ENCODE results near the gene NAV3.

NAV3 gene

DNA sequence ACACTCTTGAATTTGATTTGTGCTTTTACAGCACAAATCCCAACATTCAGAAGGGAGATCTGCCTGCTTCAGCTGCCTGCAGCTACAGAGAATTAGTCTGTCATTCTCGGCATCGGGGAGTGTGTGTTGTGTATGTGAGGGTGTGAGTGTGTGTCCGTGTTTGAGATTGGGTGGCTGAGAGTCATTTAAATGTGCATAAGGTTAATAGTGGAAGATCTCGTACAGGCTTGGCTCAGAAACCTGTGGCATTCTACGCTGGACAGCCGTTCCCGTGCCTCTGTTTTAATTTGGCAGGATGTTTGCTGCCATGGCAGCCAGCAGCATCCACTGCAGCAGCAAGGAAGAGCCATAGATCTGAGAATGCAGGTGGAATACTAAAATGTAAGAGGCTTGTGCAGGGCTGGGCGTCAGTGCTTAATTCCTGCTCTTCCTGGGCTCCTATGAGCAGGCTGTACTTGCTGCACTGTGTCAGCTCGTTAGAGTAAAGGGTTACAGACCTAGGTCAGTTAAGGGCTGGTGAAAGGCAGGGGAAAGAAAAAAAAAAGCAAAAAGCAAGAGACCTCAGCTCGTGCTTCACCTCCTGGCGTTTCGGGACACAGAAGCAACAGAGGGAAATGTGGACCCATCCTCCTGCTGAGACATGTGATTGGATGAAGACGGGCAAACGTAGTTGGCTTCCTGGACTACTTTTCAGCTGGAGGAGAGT lies 205.4 kb downstream of the NAV3 start:
- no peak for DNase-seq
- no peaks in the 10 kb centered on the region for H3K9me3 ChIP-seq (ENCODE audit: control extremely low read depth in 1 of 5, control insufficient read depth in 4 of 5, insufficient read depth in 2 of 5, low read depth in 1 of 5, low read length in 4 of 5)
- ChIA-PET CTCF (no interaction called here), POLR2A (no interaction called here)
- WGBS (ENCODE audit: insufficient coverage): 80% methylated on average over 14 of the region's 14 CpGs
- H3K27ac ChIP-seq (ENCODE audit: insufficient read depth in 1 of 2, low read depth in 1 of 2, low read length in 2 of 2, poor library complexity in 1 of 2, severe bottlenecking in 2 of 2): no peak overlapping the region
- H3K4me1 ChIP-seq (ENCODE audit: control extremely low read depth in 1 of 4, control insufficient read depth in 4 of 4, insufficient read depth in 4 of 4, low read length in 3 of 4): no peaks in the 10 kb centered on the region
- H3K27me3 ChIP-seq (replicated peaks in 2 of 5; ENCODE audit: control insufficient read depth in 4 of 5, insufficient read depth in 5 of 5, low read length in 4 of 5): peaks cover 0 to 4% (median 0%) of the 10 kb centered on the region in 5 experiments
- no peak overlapping the region for H3K4me3 ChIP-seq (ENCODE audit: control insufficient read depth in 1 of 7, extremely low read depth in 1 of 7, insufficient read depth in 4 of 7, low read depth in 2 of 7, low read length in 6 of 7)
- H3K36me3 ChIP-seq (ENCODE audit: control insufficient read depth in 4 of 4, insufficient read depth in 4 of 4, low read length in 3 of 4): no peaks in the 10 kb centered on the region

DNA sequence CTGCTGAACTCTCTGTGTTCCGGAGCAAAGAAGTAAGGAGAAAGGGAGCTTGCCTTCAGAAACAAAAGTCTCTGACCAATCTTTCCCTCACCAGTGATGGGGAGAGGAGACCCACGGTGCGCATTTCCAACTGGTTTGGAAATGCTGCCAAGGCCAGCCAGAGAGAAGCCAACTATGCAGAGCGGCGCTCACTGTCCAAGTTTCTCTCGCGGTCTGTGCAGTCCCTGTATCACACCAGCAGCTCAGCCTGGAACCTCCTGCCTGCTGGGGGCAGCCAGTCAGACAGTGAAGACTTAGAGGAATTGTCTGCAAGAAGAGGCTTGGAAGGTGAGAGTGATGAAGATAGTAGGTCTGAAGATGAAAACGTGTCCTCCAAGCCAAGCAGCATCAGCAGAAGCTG lies 206.2 kb downstream of the NAV3 start:
- Histone ChIP-seq H3K4me3 (ENCODE audit: control insufficient read depth in 1 of 7, extremely low read depth in 1 of 7, insufficient read depth in 4 of 7, low read depth in 2 of 7, low read length in 6 of 7) (no peak overlapping the region), H3K4me1 (ENCODE audit: control extremely low read depth in 1 of 4, control insufficient read depth in 4 of 4, insufficient read depth in 4 of 4, low read length in 3 of 4) (no peaks in the 10 kb centered on the region), H3K9me3 (ENCODE audit: control extremely low read depth in 1 of 5, control insufficient read depth in 4 of 5, insufficient read depth in 2 of 5, low read depth in 1 of 5, low read length in 4 of 5) (no peaks in the 10 kb centered on the region), H3K27ac (ENCODE audit: insufficient read depth in 1 of 2, low read depth in 1 of 2, low read length in 2 of 2, poor library complexity in 1 of 2, severe bottlenecking in 2 of 2) (no peak overlapping the region), H3K36me3 (ENCODE audit: control insufficient read depth in 4 of 4, insufficient read depth in 4 of 4, low read length in 3 of 4) (no peaks in the 10 kb centered on the region), H3K27me3 (replicated peaks in 2 of 5; ENCODE audit: control insufficient read depth in 4 of 5, insufficient read depth in 5 of 5, low read length in 4 of 5) (peaks cover 0 to 4% (median 0%) of the 10 kb centered on the region in 5 experiments)
- WGBS (ENCODE audit: insufficient coverage): 96% methylated on average over 8 of the region's 8 CpGs
- ChIA-PET CTCF (no interaction called here), POLR2A (no interaction called here)
- DNase-seq: no peak

GRCh38 chr12:78037707-78038106 lies 207.0 kb downstream of the NAV3 start:
- Histone ChIP-seq H3K9me3 (ENCODE audit: control extremely low read depth in 1 of 5, control insufficient read depth in 4 of 5, insufficient read depth in 2 of 5, low read depth in 1 of 5, low read length in 4 of 5) (no peaks in the 10 kb centered on the region), H3K27me3 (replicated peaks in 2 of 5; ENCODE audit: control insufficient read depth in 4 of 5, insufficient read depth in 5 of 5, low read length in 4 of 5) (peaks cover 0 to 4% (median 0%) of the 10 kb centered on the region in 5 experiments), H3K27ac (ENCODE audit: insufficient read depth in 1 of 2, low read depth in 1 of 2, low read length in 2 of 2, poor library complexity in 1 of 2, severe bottlenecking in 2 of 2) (no peak overlapping the region), H3K4me3 (ENCODE audit: control insufficient read depth in 1 of 7, extremely low read depth in 1 of 7, insufficient read depth in 4 of 7, low read depth in 2 of 7, low read length in 6 of 7) (no peak overlapping the region), H3K36me3 (ENCODE audit: control insufficient read depth in 4 of 4, insufficient read depth in 4 of 4, low read length in 3 of 4) (no peaks in the 10 kb centered on the region), H3K4me1 (ENCODE audit: control extremely low read depth in 1 of 4, control insufficient read depth in 4 of 4, insufficient read depth in 4 of 4, low read length in 3 of 4) (no peaks in the 10 kb centered on the region)
- ChIA-PET CTCF (no interaction called here), POLR2A (no interaction called here)
- 100% methylated on average over 1 of the region's 2 CpGs for WGBS (ENCODE audit: insufficient coverage)
- no peak for DNase-seq

- DNase-seq: no peak
- no peaks in the 10 kb centered on the region for H3K4me1 ChIP-seq (ENCODE audit: control extremely low read depth in 1 of 4, control insufficient read depth in 4 of 4, insufficient read depth in 4 of 4, low read length in 3 of 4)
- no peak overlapping the region for H3K4me3 ChIP-seq (ENCODE audit: control insufficient read depth in 1 of 7, extremely low read depth in 1 of 7, insufficient read depth in 4 of 7, low read depth in 2 of 7, low read length in 6 of 7)
- no peak overlapping the region for H3K27ac ChIP-seq (ENCODE audit: insufficient read depth in 1 of 2, low read depth in 1 of 2, low read length in 2 of 2, poor library complexity in 1 of 2, severe bottlenecking in 2 of 2)
- ChIA-PET CTCF (no interaction called here), POLR2A (no interaction called here)
- no CpG with 5 or more reads among the region's 1 CpG for WGBS (ENCODE audit: insufficient coverage)
- H3K27me3 ChIP-seq (replicated peaks in 2 of 5; ENCODE audit: control insufficient read depth in 4 of 5, insufficient read depth in 5 of 5, low read length in 4 of 5): peaks cover 0 to 4% (median 0%) of the 10 kb centered on the region in 5 experiments
- H3K9me3 ChIP-seq (ENCODE audit: control extremely low read depth in 1 of 5, control insufficient read depth in 4 of 5, insufficient read depth in 2 of 5, low read depth in 1 of 5, low read length in 4 of 5): no peaks in the 10 kb centered on the region
- H3K36me3 ChIP-seq (ENCODE audit: control insufficient read depth in 4 of 4, insufficient read depth in 4 of 4, low read length in 3 of 4): no peaks in the 10 kb centered on the region
Measured at GRCh38 chr12:78038541-78038940, 207.8 kb downstream of the NAV3 start.

DNA sequence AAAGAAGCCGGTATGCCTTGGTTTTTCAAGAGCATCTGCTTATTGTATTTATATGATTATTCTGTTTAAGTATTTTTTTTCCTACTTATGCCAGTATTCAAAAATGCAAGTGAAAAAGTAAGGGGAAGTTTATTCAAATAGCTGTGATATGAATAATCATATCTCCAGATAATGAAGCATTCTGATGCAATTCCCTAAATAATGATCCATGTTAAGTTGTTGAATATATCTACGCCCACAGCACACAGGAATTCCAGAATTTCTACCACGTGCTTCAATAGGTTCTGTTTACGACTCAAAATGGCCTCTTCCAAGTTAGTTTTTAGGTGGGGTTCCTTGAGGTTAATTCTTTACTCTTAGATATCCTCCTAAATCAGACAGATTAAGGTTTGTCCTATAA lies 208.3 kb downstream of the NAV3 start:
- CTCF ChIA-PET: no interaction called here

GRCh38 chr12:78040111-78040510 lies 209.4 kb downstream of the NAV3 start:
- ChIA-PET POLR2A (no interaction called here), CTCF (no interaction called here)
- no peaks in the 10 kb centered on the region for H3K36me3 ChIP-seq (ENCODE audit: control insufficient read depth in 4 of 4, insufficient read depth in 4 of 4, low read length in 3 of 4)

More for the DNA sequence above, 208.3 kb downstream of the NAV3 start:
- H3K4me1 ChIP-seq (ENCODE audit: control extremely low read depth in 1 of 4, control insufficient read depth in 4 of 4, insufficient read depth in 4 of 4, low read length in 3 of 4): no peaks in the 10 kb centered on the region
- WGBS (ENCODE audit: insufficient coverage): no CpG with 5 or more reads among the region's 4 CpGs
- H3K36me3 ChIP-seq (ENCODE audit: control insufficient read depth in 4 of 4, insufficient read depth in 4 of 4, low read length in 3 of 4): no peaks in the 10 kb centered on the region
- DNase-seq: no peak
- POLR2A ChIA-PET: no interaction called here
- H3K9me3 ChIP-seq (ENCODE audit: control extremely low read depth in 1 of 5, control insufficient read depth in 4 of 5, insufficient read depth in 2 of 5, low read depth in 1 of 5, low read length in 4 of 5): no peaks in the 10 kb centered on the region
- no peak overlapping the region for H3K27ac ChIP-seq (ENCODE audit: insufficient read depth in 1 of 2, low read depth in 1 of 2, low read length in 2 of 2, poor library complexity in 1 of 2, severe bottlenecking in 2 of 2)
- no peak overlapping the region for H3K4me3 ChIP-seq (ENCODE audit: control insufficient read depth in 1 of 7, extremely low read depth in 1 of 7, insufficient read depth in 4 of 7, low read depth in 2 of 7, low read length in 6 of 7)
- peaks cover 0 to 4% (median 0%) of the 10 kb centered on the region in 5 experiments for H3K27me3 ChIP-seq (replicated peaks in 2 of 5; ENCODE audit: control insufficient read depth in 4 of 5, insufficient read depth in 5 of 5, low read length in 4 of 5)

DNA sequence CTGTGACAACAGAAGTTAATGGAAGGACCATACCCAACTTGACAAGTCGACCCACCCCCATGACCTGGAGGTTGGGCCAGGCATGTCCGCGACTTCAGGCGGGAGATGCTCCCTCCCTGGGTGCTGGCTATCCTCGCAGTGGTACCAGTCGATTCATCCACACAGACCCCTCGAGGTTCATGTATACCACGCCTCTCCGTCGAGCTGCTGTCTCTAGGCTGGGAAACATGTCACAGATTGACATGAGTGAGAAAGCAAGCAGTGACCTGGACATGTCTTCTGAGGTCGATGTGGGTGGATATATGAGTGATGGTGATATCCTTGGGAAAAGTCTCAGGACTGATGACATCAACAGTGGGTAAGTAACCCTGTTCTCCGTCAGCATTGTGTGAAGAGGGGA lies 220.1 kb downstream of the NAV3 start:
- ChIA-PET POLR2A (no interaction called here), CTCF (no interaction called here)
- Histone ChIP-seq H3K4me1 (ENCODE audit: control extremely low read depth in 1 of 4, control insufficient read depth in 4 of 4, insufficient read depth in 4 of 4, low read length in 3 of 4) (no peaks in the 10 kb centered on the region), H3K4me3 (ENCODE audit: control insufficient read depth in 1 of 7, extremely low read depth in 1 of 7, insufficient read depth in 4 of 7, low read depth in 2 of 7, low read length in 6 of 7) (no peak overlapping the region), H3K27me3 (replicated peaks in 2 of 5; ENCODE audit: control insufficient read depth in 4 of 5, insufficient read depth in 5 of 5, low read length in 4 of 5) (no peaks in the 10 kb centered on the region), H3K36me3 (ENCODE audit: control insufficient read depth in 4 of 4, insufficient read depth in 4 of 4, low read length in 3 of 4) (no peaks in the 10 kb centered on the region), H3K9me3 (ENCODE audit: control extremely low read depth in 1 of 5, control insufficient read depth in 4 of 5, insufficient read depth in 2 of 5, low read depth in 1 of 5, low read length in 4 of 5) (peaks cover 0 to 3% (median 1%) of the 10 kb centered on the region in 5 experiments), H3K27ac (ENCODE audit: insufficient read depth in 1 of 2, low read depth in 1 of 2, low read length in 2 of 2, poor library complexity in 1 of 2, severe bottlenecking in 2 of 2) (no peak overlapping the region)
- DNase-seq: no peak
- 93% methylated on average over 7 of the region's 12 CpGs for WGBS (ENCODE audit: insufficient coverage)

More at GRCh38 chr12:78040111-78040510, 209.4 kb downstream of the NAV3 start:
- H3K4me1 ChIP-seq (ENCODE audit: control extremely low read depth in 1 of 4, control insufficient read depth in 4 of 4, insufficient read depth in 4 of 4, low read length in 3 of 4): no peaks in the 10 kb centered on the region
- H3K27me3 ChIP-seq (replicated peaks in 2 of 5; ENCODE audit: control insufficient read depth in 4 of 5, insufficient read depth in 5 of 5, low read length in 4 of 5): peaks cover 0 to 4% (median 0%) of the 10 kb centered on the region in 5 experiments
- no peaks in the 10 kb centered on the region for H3K9me3 ChIP-seq (ENCODE audit: control extremely low read depth in 1 of 5, control insufficient read depth in 4 of 5, insufficient read depth in 2 of 5, low read depth in 1 of 5, low read length in 4 of 5)
- H3K27ac ChIP-seq (ENCODE audit: insufficient read depth in 1 of 2, low read depth in 1 of 2, low read length in 2 of 2, poor library complexity in 1 of 2, severe bottlenecking in 2 of 2): no peak overlapping the region
- no peak overlapping the region for H3K4me3 ChIP-seq (ENCODE audit: control insufficient read depth in 1 of 7, extremely low read depth in 1 of 7, insufficient read depth in 4 of 7, low read depth in 2 of 7, low read length in 6 of 7)
- DNase-seq: no peak
- WGBS (ENCODE audit: insufficient coverage): 100% methylated on average over 1 of the region's 1 CpG
